ENCODE results near the gene KIF21B.
A peak's percentile ranks its signal among the peaks of the same experiment; 100 is the strongest.

KIF21B gene

DNA sequence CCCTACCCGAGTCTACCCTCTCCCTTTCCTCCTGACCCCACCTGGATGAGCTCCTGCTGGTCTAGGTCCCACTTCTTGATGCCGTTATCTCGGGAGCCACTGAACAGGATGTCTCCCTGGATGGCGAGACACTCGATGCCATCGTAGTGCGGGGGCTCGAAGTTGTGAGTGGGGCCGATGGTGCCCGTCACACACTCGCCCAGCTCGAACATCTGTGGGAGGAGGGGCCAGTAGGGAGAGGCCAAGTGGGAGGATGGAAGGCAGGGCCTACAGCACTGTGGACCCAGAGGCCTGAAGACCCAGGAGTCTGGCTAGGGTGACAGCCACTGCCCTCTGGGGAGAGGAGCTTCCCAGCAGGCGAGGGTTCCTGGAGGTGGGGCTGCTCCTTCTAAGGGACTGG lies 48.1 kb downstream of the KIF21B start:
- Mint-ChIP-seq H3K36me3 (ENCODE audit: low read depth) (peaks cover 38% of the 10 kb centered on the region), H3K4me1 (peaks cover 5% of the 10 kb centered on the region), H3K27me3 (ENCODE audit: low read depth, poor library complexity) (peaks cover 5% of the 10 kb centered on the region), H3K27ac (no peak overlapping the region), H3K4me3 (no peak overlapping the region), H3K9me3 (peaks cover 9% of the 10 kb centered on the region)
- TF ChIP-seq, protein P1, sequence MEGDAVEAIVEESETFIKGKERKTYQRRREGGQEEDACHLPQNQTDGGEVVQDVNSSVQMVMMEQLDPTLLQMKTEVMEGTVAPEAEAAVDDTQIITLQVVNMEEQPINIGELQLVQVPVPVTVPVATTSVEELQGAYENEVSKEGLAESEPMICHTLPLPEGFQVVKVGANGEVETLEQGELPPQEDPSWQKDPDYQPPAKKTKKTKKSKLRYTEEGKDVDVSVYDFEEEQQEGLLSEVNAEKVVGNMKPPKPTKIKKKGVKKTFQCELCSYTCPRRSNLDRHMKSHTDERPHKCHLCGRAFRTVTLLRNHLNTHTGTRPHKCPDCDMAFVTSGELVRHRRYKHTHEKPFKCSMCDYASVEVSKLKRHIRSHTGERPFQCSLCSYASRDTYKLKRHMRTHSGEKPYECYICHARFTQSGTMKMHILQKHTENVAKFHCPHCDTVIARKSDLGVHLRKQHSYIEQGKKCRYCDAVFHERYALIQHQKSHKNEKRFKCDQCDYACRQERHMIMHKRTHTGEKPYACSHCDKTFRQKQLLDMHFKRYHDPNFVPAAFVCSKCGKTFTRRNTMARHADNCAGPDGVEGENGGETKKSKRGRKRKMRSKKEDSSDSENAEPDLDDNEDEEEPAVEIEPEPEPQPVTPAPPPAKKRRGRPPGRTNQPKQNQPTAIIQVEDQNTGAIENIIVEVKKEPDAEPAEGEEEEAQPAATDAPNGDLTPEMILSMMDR (IDR thresholded peaks at IDR 0.05): no peak
- no peak for DNase-seq

DNA sequence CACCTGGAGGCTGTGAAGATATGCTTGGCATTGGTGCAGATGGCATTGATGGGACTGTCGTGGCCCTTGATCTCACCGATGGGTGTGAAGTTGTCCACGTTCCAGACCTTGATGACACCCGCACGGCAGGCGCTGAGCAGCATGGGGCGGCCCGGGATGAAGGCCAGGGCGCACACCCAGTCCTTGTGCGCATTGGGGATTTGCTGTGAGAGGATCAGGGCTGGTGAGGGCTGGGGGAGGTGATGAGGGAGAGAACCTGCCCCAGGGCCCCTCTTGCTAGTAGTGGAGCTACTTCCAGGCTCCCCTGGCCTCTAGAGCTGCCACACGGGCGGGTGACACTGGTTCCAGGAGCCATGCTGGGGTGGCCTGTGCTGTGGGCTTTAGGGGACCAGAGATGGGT lies 48.8 kb downstream of the KIF21B start:
- Mint-ChIP-seq H3K9me3 (peaks cover 1% of the 10 kb centered on the region), H3K4me1 (peaks cover 6% of the 10 kb centered on the region), H3K4me3 (no peak overlapping the region), H3K36me3 (ENCODE audit: low read depth) (peaks cover 31% of the 10 kb centered on the region), H3K27ac (no peak overlapping the region), H3K27me3 (ENCODE audit: low read depth, poor library complexity) (peaks cover 5% of the 10 kb centered on the region)
- DNase-seq: no peak
- TF ChIP-seq, protein P1 (IDR thresholded peaks at IDR 0.05): no peak

DNA sequence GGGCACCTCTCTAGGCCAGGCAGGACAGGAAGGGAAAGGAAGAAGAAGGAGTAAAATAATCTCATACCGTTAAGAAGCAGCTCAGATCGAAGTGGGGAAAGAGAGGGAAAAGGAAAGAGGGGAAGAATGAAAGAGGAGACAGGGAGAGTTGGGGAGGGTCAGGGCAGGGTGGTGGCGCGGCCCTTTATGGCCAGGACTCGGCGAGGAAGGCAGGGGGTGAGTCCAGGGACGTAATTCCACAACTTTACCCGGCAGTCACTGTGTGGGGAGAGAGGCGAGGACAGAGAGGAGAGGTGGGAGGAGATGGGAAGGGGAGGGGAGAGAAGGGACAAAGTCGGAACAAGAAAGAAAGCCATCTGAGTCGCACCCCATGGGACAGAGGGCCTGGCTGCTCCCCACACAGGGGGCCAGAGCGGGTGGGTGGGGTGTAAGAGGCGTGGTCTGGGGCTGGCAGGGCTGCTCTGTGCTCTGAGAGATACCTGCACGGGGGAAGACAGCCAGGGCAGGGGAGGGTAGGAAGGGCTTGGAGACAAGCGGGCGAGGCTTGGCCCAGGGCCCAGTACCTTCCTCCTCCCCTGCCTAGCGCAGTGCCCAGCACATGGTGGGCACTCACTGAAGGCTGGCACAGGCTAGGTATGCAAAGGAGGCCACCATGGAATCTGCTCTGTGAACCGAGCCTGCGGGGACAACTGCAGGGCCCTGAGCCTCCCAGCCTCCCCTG lies 49.4 kb downstream of the KIF21B start:
- no peak for DNase-seq
- Mint-ChIP-seq H3K4me1 (peaks cover 11% of the 10 kb centered on the region), H3K36me3 (ENCODE audit: low read depth) (peaks cover 25% of the 10 kb centered on the region), H3K27ac (peak overlapping the region; percentile 21), H3K27me3 (ENCODE audit: low read depth, poor library complexity) (peaks cover 9% of the 10 kb centered on the region), H3K4me3 (no peak overlapping the region), H3K9me3 (no peaks in the 10 kb centered on the region)
- TF ChIP-seq, protein P1 (IDR thresholded peaks at IDR 0.05): no peak

DNA sequence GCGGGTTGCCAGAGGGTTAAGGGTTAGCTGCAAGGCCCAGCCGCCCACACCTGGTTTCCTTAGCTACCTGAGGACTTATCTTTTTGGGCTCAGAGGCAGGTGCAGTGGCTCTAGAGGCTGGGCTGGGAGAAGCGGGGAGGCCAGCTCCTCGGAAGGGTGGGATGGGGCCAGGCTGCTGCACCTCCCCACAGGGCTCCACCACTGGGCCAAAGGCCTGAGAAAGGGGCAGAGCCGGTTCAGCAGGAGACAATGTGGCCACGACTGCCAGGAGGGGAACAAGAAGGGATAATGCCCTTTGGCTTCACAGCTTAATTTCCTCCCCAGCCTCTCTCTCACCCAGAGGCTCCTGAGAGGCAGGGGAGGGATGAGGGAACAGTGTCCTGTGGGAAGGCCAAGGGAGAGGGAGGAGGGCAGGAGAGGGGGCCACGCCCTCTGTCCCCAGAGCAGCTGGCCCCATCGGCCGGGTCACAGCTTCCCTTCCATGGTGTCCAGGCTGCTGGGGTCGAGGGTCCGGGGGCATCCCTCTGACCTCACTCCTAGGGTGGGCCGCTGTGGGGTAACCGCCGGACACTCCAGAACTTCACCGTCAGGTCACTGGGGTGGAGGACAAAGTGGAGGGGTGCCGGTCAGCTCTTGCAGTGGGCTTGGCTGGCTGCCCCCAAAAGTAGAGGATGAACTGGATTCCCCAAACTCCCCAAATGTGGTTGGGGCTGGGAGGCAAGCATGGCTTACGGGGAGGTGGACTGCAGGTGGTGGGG lies 50.4 kb downstream of the KIF21B start:
- no peak overlapping the region for H3K4me3 Mint-ChIP-seq
- no peaks in the 10 kb centered on the region for H3K9me3 Mint-ChIP-seq
- DNase-seq: no peak
- peaks cover 19% of the 10 kb centered on the region for H3K36me3 Mint-ChIP-seq (ENCODE audit: low read depth)
- H3K4me1 Mint-ChIP-seq: peaks cover 11% of the 10 kb centered on the region
- peaks cover 9% of the 10 kb centered on the region for H3K27me3 Mint-ChIP-seq (ENCODE audit: low read depth, poor library complexity)
- TF ChIP-seq, protein P1 (IDR thresholded peaks at IDR 0.05): no peak
- H3K27ac Mint-ChIP-seq: no peak overlapping the region

DNA sequence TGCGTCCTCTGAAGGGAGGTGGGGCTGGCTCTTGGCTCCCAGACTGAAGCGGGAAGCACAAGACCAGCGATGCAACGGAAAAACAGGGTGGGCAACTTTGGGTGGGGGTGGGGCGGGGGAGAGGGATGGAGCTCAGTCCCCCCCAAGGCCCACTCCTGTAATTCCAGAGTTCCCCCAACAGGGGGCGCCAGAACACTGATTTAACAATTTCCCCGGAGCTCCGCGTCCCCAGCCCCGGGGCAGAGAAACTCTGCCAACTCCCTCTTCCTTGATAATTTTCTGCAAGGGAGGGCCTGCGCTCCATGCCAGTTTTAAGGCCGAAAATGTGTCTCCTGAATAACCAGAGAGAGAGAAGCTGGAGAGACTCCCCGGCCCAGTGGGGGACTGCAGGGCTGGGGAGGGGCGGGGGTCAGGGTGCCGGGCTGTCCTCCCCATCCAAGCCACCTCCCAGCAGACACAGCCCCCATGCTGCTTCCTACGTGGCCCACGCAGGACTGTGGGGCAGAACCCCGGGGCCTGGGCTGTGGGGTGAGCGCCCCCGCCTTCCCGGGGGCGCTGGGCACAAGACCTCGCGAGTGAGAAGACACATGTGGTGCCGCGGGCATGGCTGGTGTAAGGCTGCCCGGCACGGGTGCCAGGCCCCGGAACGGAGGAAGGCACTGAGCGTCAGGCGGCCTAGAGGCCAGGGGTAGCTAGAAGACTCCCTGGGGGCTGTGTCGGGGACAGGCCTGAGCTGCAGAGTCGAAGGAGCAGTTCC lies 51.4 kb downstream of the KIF21B start:
- Mint-ChIP-seq H3K27ac (no peak overlapping the region), H3K27me3 (ENCODE audit: low read depth, poor library complexity) (peaks cover 9% of the 10 kb centered on the region), H3K4me1 (peaks cover 11% of the 10 kb centered on the region), H3K36me3 (ENCODE audit: low read depth) (peaks cover 14% of the 10 kb centered on the region), H3K4me3 (no peak overlapping the region), H3K9me3 (no peaks in the 10 kb centered on the region)
- peak; percentile 79 for DNase-seq
- TF ChIP-seq, protein P1 (IDR thresholded peaks at IDR 0.05): peak; percentile 95
